HG03521 (cell line): ENCODE results near the gene EPGN.

Source experiments
- ATAC-seq: cut with Tn5 transposase; IDR thresholded peaks from one replicate; pipeline ENCODE4 v1.9.1; 2021; ENCODE audit warnings: mild to moderate bottlenecking, moderate library complexity; ENCODE audit not compliant: unreplicated experiment

Gene EPGN

DNA sequence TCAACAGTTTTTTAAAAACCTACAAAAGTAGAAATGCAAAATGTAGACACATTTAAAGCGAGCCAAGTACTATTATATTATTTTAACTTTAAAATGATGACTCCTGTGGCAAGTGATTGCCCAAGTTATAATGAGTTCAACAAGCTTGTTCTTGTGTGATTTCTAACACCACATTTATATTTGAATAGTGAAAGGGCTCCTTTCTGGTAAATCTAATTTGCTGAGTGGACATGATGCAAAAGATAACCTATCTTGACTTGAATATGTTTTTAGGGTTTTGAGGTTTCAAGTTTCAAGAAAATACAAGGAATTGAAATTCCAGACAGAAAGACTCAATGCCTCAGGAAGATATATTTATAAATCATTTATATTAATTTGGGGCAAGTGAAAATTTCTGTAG, 1.1 kb upstream of the EPGN start:
- no peak for ATAC-seq

DNA sequence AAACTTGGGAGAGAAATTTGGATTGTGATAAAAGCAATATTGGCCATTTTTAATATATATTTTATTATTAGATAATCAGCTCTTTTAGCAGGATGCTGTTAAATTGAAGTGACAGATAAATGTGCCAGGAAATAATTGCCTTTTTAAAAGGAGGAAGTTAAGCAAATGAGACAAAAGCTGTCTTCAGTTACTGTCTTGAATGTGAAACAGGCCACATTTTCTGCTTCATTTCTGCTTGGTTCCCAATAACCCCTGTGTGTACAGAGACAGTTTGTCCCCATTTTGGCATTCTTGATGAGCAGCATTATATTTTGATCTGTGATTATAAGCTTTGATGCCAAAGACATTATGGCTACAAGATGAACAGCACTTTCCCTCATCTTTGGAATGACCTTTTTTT, 953 bp downstream of the EPGN start:
- no peak for ATAC-seq

DNA sequence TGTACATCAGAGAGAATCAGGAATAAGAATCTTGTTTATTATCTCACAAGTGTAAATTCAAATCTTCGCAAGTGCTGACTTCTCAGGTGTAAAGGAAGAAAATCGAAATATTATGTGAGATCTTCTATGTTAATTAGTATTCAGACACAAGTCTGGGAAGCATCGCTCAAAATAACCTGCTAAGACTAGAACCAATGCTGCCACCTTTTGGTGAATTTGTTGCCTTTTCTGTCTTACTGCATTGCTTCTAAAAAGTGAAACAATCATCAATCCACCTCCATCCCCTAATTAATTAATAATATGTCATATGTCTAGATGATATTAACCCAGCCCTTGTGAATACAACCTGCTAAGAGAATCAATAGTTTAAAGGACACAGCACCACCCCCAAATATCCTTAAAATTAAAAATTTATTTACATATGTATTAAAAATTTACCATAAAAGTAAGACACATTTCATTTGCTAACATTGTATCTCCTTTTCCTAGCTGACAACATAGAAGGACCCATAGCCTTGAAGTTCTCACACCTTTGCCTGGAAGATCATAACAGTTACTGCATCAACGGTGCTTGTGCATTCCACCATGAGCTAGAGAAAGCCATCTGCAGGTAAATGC, 3.5 kb downstream of the EPGN start:
- ATAC-seq, result no peak

DNA sequence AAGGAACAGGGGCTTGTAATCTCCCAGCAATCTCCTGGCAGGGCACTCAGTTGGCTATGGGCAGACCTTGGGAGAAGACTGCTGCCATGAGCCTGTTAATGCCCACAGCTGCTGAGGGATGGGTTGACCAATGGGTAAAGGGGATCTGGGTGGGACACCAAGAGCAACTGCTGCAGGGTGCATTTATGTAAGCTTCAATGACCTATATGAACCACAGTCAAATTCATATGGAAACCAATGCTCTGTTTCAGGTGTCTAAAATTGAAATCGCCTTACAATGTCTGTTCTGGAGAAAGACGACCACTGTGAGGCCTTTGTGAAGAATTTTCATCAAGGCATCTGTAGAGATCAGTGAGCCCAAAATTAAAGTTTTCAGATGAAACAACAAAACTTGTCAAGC, 6.1 kb downstream of the EPGN start:
- no peak for ATAC-seq

DNA sequence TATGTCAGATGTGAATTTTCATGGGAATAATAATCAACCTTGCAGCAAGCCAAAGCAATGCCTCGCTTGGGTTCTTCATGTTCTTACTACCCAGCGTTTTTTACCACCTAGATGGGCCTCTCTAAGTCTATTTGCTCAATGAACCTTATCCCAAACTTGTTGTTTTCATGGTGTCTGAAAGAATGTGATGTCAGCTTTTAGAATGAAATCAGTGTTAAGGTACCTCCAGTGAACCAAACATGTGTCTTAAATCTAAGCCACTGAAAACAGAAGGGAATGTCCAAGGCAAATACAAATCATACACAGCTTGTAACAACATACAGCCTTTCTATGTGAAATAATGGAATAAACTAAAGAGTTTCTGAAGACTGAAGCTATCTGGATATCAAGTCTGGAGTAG, 6.7 kb downstream of the EPGN start:
- no peak for ATAC-seq

DNA sequence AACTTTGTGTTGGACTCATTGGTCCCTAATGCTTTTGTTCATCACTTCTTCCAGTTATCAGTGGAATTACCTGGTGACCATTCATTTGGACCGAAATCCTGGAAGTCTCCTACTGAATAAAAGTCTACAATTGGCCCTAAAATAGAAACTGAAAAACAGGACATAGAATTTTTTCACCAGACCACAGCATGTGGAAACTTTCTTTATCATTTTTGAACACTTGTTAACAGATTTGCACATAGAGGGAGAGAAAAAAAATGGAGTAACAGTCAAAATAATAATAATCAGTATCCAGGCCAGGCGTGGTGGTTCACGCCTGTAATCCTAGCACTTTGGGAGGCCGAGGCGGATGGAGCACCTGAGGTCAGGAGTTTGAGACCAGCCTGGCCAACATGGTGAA, 7.1 kb downstream of the EPGN start:
- ATAC-seq, result no peak

DNA sequence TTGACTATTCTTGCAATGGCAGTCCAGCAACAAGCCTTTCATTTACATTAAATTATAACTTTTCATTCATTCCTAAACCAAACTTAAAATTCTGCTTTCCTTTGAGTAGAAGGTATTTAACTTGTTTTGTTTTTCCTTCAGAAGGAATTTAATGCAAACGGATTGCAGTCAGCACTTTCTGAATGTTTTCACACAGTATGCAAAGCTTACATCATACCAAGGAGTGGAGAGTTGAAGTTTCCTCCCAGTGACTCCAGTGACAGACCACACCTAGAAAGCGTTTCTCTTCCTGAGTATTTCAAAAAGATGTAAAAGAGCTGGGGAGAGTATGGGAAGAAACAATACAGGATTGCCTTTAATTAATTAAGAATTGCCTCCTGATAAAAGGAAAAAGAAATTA, 8.1 kb downstream of the EPGN start:
- no peak for ATAC-seq

DNA sequence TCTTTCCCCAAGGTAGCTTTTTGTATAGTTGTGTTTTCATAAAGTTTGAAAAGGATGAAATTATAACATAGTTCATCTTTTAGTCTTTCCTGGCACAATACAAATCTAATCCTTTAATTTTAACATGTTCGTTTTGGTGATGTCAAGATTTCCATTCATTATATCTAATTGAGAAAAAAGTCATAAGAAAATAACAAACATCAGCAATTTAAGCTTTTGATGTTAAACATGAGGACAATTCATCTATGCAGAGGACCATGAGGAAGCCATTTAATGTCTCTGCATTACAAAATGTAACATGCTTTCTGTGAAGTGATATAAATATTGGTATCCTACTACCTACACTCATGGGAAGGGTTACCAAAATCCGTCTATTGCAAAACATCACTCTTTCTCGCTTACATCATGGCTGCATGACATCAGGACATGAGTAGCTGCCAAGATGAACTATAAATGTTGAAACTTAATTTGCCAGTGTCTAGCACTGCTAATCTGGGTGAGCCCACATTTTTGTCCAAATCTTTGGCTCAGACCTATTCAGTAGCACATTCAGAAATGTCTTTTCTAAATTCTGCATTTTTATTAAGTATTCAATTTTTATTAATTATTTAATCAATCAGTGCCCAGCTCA, 9.5 kb downstream of the EPGN start:
- ATAC-seq, result no peak

DNA sequence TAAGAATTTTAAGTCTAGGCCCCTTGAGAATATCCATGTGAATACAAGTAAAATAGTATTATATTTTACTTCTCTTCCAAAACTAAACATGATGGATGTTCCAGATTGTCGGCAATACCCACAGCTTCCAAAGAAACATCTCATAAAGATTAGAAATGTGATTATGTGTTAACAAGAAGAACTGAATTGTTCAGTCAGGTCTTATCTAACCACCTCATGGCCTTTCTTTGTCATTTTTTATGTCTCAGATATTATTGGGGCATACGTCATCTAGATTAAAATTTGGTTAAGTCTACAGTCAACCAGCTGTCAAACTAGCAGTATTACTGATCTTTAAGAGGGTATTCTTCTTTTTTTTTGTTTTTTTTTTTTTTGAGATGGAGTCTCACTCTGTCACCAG, 10.0 kb downstream of the EPGN start:
- no peak for ATAC-seq

DNA sequence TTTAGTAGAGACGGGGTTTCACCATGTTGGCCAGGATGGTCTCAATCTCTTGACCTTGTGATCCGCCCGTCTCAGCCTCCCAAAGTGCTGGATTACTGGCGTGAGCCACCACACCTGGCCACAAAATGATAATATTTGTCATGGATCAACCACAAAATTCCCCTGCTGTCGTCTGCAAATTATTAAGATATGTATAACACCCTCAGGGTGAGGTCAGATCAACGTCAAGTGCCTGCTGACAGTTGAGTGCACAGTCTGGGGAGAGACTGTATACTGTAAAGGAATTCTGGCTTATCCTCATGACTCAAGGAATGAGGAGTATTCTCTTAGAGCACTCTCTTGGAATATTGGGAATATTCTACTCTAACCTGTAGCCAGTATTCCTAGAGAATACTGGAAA, 11.2 kb downstream of the EPGN start:
- no peak for ATAC-seq

DNA sequence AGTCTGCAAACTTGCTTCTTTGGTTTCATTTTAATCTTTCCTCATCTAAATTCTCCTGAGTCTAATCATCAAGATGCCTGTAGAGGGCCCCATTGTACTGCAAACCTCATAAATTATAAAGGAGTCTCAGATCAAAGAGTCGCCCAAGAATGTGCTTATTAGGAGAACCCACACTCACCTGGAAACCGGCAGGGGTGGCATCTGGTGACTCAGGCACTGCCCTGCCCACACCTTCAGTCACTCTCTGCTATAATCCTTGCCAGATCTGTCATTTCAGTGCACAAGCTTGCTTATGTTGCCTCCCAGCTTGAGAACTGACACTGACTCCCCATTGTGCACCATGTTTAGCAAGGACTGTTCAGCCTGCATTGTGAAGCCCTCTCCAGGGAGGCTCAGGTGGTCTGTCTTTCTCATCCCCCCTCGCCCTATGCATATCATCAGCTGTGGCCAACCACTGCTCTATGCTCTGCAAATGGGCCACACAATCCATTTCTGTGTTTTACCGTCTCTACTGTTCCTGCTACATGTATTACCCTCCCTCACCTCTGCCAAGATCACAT, 12.4 kb downstream of the EPGN start:
- peak; percentile 83 for ATAC-seq

DNA sequence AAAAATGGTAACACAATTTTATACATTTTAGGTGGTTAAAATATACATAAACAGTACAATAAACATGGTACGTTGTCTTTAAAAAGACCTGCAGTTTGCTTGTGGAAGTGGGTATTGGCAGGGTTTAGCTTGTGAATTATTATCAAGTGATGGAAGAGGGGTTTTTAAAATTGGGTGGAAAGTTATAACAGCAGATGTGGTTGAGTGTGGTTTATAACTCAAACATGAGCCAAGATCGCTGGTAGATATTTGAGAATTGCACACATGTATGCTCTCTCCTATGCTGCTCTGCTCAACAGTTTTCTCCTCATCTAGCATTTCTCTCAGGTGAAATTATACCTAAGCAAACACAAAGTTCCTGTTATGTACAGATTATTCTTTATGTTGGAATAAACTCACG, 14.0 kb downstream of the EPGN start:
- no peak for ATAC-seq

DNA sequence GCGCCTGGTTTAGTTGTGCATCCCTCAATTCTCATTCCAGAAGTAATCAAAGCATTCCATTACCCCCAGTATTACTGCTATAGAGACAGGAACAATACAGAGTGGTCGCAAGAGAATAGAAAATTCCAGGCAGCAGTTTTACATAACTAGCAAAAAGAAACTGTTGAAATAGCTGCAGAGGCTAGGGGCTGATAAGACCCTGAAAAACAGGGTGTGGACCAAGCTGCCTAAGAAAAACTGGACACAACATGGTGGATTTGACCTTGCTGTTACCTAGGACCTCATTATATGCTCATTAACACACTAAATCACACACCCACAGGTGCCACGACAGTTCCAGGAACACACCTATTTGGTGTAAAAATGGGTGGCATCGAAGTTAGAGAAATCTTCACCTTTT, 15.4 kb downstream of the EPGN start:
- no peak for ATAC-seq

DNA sequence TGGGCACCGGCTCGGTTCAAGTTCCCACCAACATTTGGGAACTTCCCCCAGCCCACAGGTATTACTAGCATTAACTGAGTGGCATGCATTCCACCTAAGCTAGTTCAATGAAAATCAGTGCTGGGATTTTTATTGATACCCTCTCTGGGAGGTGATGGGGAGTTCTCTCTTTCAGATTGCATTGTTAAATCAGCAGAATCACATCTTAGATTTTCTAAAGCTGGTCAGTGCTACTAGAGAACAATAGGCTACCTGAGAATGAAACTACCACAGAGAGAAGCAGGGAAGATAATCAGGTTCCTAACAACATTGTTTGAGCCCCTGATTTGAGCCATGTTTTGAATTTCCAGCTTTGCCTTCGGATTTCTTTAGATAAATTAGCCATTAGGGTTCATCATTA, 16.0 kb downstream of the EPGN start:
- ATAC-seq, result no peak

DNA sequence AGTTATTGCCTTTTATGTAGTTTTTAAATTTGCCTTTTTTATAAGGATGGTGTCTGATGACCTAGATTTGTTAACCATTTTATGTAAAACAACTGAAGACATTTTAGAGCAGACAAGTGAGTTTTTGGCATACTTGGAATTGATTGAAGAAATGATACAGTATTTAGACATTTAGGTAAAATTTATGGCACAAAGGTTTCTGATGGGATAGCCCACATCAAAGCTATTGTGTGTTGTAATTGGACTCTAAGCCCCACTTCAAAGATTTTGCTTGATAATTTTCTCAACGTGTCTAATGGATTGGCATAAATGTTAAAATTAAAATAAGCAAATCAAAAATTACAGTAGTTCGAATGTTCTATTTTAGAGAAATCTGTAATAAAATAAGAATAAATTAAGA, 17.6 kb downstream of the EPGN start:
- no peak for ATAC-seq

DNA sequence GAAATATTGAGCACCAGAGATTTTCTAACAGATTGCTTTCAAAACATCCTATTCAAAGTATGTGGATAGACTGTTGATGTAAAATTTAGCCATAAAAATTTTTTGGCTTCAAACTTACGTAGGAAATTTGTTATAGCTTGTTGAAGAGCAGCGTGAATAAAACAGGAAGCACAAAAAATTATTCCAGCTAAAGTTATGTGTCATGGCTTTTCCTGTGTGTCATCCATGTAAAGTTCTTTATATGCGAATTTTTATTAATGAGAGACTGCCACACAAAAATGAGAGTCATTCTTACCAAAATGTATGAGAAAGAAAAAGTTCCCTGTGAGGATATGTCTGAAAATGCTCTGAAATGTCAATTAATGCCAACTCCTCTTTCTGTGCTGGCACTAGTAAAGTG, 19.5 kb downstream of the EPGN start:
- ATAC-seq, result no peak

DNA sequence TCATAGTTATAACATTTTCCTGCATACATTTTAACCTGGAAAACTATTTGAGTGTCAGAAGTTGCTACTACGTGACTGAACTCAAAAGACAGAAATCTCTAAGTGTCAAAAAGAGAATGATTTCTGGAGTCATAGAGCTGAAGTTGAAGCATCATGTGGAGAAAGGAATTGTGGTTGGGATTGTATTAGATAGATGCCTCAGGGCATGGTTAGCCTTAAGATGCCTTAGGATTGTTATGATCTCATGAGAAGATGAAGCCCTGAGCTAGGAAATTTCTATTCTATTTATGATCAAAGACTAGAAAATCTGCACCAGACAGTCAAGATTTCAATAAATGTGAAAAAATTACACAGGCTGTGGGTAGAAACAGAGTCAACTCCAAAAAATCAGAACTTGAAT, 20.2 kb downstream of the EPGN start:
- ATAC-seq, result no peak

DNA sequence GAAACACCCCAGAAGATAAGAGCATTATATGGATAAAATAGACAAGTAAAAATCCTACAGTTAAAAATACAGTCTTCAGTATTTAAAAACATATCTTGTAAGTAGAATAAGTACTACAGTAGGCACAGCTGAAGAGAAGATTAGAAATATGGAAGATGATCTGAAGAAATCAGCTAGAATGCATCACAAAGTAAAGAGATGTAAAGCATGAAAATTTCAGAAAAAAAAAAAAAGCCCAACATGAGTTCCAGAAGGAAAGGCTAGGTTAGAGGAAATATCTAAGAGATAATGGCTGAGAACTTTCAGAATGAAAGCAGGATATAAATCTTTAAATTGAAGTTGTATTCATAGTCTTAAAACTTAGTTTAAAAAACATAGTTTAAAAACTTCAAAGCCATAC, 21.0 kb downstream of the EPGN start:
- ATAC-seq, result no peak

DNA sequence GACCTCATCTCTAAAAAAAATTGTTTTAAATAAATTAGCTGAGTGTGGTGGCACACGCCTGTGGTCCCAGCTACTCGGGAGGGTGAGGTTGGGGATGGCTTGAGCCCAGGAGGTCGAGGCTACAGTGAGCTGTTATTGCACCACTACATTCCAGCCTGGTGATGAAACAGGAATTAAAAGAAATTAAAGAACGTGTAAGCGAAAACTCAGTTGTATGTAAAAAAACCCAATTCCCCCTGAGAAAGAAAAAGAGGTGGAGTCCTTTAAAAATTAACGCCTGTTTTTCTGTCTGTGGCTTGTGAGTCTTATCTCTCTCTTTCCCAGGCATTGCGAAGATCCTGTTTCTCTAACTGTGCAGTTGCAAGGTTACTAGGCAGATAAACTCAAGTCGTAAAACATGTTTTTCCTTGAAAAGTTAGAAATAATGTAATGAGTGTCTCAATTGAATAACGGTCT, 22.1 kb downstream of the EPGN start:
- ATAC-seq, result no peak

DNA sequence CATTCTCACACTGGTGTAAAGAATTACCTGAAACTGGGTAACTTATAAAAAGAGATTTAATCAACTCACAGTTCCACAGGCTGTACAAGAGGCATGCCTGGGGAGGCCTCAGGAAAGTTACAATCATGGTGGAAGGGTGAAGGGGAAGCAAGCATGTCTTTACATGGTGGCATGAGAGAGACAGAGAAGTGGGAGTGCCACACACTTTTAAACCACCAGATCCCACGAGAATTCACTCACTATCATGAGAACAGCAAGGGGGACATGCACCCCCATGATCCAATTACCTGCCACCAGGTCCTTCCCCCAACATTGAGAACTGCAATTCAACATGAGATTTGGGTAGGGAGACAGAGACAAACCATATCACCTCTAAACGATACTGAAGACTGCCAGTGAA, 23.0 kb downstream of the EPGN start:
- ATAC-seq, result no peak

DNA sequence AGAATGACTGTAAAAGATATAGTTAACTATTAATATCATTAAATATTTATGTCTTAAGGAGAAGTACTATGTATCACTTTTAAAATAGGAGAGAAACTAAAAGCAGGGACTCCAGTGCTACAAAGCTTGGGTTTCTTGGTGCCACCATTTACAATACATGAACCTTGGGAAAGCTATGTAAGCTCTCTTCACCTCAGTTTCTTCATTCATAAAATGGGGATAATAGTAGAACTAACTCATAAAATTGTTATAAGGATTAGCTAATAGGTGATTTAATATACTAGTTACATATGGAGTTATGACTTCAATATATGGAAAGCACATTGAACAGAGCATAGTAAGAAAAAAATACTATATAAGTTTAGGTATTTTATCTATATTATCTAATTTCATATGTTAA, 23.7 kb downstream of the EPGN start:
- ATAC-seq, result no peak

DNA sequence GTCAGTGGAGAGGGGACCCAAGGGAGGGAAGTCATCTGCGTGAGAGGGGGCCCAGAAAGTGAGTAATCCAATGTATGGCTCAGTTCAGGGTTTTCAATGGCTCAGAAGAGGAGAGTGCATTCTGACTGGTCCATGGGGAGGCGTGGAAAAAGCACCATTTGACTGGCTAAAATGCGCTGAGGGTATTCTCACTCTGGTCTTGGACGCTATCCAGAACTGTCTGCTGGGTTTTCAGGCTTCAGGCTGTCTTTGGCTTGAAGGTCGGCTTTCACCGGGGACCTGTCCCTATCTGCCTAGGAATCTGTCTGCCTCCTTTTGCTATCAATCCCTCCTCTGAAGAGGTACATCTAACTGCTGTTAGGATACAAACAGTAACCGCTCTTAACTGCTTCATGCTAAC, 26.4 kb downstream of the EPGN start:
- ATAC-seq, result no peak
